HG03460 (cell line): ENCODE data around the gene VPS8.

Experiments
- ATAC-seq: cut with Tn5 transposase; IDR thresholded peaks from one replicate; pipeline ENCODE4 v1.9.1; 2021; ENCODE audit not compliant: unreplicated experiment

Gene VPS8

GRCh38 chr3:184811999-184812661, at the start of gene VPS8:
TSS of gene VPS8 (plus strand) at chr3:184812166. CDS start at chr3:184824633, 12,467 bp downstream.
- peak; percentile 91 for ATAC-seq

GRCh38 chr3:184764191-184764590, 47.8 kb upstream of the VPS8 start:
- no peak for ATAC-seq

GRCh38 chr3:184765047-184765729, 46.8 kb upstream of the VPS8 start:
- no peak for ATAC-seq

- ATAC-seq = peak; percentile 56
Measured at GRCh38 chr3:184765730-184766074, 46.3 kb upstream of the VPS8 start.

- no peak for ATAC-seq
Measured at GRCh38 chr3:184766555-184767261, 45.3 kb upstream of the VPS8 start.

GRCh38 chr3:184767377-184767776, 44.6 kb upstream of the VPS8 start:
- no peak for ATAC-seq

GRCh38 chr3:184769382-184770170, 42.4 kb upstream of the VPS8 start:
- no peak for ATAC-seq

GRCh38 chr3:184770541-184770940, 41.4 kb upstream of the VPS8 start:
- ATAC-seq = no peak

GRCh38 chr3:184771301-184772127, 40.5 kb upstream of the VPS8 start:
- ATAC-seq = no peak

- no peak for ATAC-seq
Measured at GRCh38 chr3:184772667-184773272, 39.2 kb upstream of the VPS8 start.

GRCh38 chr3:184773283-184774186, 38.4 kb upstream of the VPS8 start:
- ATAC-seq = no peak

GRCh38 chr3:184776916-184777315, 35.0 kb upstream of the VPS8 start:
- no peak for ATAC-seq

- ATAC-seq = no peak
Measured at GRCh38 chr3:184777566-184778356, 34.2 kb upstream of the VPS8 start.

- no peak for ATAC-seq
Measured at GRCh38 chr3:184778426-184779332, 33.3 kb upstream of the VPS8 start.

GRCh38 chr3:184780981-184781515, 30.9 kb upstream of the VPS8 start:
- no peak for ATAC-seq

- no peak for ATAC-seq
Measured at GRCh38 chr3:184781801-184782200, 30.2 kb upstream of the VPS8 start.

GRCh38 chr3:184783319-184783718, 28.6 kb upstream of the VPS8 start:
- ATAC-seq = no peak
